ENCODE results near the gene TMEM126B.
"Not testable (repeated sequence)": the region's sequence is repeated elsewhere in the genome, so short reads cannot be mapped to it uniquely, and the experiment has no call there.

The TMEM126B gene

DNA sequence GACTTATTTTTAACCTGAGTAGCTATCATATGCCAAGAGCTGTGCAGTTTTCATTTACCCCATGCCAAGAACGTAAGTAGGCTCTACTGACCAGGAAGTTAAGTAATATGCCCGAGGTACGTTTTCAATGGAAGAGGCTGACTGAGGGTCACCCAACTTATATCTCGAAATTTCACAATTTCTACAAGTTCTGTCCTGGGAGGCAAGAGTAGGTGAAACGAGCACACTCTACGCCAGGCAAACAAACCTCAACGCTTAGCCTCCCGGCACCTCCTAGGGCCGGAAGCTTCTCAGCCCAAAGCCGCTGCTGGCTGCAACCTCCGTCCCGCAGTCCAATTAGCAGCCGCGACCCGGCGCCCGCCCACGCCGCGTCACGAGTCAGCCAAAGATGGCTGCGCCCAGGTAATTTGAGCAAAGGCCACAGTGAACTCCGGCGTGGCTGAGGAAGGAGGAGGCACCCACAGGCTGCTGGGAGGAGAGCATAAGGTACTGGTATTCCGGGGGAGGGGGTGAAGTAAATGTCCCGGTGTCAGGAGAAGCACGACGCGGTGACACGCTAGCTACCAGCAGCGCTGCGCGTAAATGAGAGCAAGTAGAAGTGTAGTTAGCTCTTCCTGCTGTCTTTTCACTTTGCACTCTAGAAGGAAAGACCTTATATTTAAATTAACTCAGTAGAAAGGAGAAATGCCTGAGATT is 19.4 kb downstream of the TMEM126B start, which contains the start of gene TMEM126A:
TMEM126A (plus strand) TSS at position 364 of the 696 bp plus-strand sequence. CDS start 2,289 bp downstream, outside the sequence.
- peak; percentile 38 for DNase-seq (ENCODE audit: low read depth)

- no peak for DNase-seq (ENCODE audit: low read depth)
Measured at GRCh38 chr11:85651118-85651517, 22.7 kb downstream of the TMEM126B start.

DNA sequence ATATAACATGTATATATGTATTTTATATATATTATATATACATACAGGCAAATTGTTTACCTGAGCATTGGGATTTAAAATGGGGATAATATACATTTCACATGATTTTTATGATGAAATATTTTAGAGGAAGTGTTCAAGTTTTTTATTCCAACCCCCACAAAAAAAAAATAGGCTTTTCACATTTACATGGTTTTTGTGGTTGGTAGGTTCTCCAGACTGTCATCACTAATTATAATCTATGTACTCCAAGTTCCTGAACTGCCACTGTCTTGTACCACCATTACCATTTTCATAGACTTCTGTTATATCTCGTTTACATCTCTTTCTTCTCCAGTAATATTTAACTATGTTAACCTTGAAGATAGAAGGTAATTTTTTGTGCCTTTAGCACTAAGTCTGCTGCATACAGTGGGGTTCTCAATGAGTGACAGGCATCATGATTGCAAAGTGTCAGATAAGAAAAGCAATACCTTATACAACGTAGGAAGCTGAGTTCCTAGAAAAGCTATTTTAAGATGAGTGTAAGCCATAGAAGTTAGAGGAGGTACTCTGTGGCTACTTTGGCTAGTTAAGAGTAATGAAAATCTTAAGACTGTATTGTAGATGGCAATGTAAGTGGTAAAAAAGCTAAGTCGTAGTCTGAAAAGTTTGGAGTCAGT is 24.5 kb downstream of the TMEM126B start:
- DNase-seq (ENCODE audit: low read depth): no peak

GRCh38 chr11:85654343-85654742 is 25.9 kb downstream of the TMEM126B start:
- not testable (repeated sequence) for DNase-seq (ENCODE audit: low read depth)

- DNase-seq (ENCODE audit: low read depth): no peak
Measured at GRCh38 chr11:85656777-85657176, 28.4 kb downstream of the TMEM126B start.

DNA sequence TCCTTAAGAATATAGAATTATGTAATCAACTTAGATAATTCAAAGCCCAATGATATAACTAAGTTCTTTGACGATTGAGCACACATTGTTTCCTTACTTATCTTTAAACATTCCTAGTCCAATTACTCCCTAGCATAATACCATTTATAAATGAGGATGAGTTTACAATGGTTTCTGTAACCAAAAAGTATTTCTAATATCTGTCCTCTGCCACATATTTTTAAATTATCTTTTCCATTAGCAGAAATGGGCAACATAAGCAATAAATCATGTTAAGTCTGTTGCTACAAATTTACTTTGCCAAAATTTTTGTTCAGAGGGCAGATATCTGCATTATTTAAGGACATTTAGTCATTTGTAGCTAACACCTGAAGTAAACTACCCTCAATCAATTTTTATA is 29.8 kb downstream of the TMEM126B start:
- DNase-seq (ENCODE audit: low read depth): no peak

DNA sequence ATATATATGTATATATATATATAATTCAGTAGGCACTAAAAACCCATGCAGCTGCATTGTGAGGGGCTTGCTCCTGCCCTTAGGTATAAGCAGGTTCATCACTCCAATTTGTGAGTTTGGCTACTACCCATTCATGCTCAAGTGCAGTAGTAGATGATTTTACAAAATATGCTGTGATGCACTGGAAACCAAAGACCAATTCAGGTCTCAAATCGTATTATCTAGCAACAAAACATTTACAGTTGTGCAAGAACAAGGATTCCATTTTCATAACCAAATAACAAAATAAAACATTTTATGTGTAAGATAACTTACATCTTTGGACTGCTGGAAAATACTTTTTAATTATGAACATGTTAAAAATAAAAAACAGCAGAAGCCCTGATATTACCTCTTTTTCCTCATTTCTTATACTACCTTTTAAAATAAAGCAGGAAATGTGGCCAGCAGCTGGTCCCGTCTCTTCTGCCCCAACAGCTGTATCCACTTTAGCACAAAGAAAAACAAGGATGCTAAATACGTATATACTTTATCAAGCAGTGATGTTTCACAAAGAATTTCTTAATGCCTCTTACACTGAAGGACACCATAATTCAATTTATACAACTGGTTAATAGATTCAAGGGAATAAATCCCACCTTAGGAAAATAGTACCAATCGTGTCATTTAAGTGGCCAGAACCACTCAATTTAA is 33.7 kb downstream of the TMEM126B start:
- no peak for DNase-seq (ENCODE audit: low read depth)

DNA sequence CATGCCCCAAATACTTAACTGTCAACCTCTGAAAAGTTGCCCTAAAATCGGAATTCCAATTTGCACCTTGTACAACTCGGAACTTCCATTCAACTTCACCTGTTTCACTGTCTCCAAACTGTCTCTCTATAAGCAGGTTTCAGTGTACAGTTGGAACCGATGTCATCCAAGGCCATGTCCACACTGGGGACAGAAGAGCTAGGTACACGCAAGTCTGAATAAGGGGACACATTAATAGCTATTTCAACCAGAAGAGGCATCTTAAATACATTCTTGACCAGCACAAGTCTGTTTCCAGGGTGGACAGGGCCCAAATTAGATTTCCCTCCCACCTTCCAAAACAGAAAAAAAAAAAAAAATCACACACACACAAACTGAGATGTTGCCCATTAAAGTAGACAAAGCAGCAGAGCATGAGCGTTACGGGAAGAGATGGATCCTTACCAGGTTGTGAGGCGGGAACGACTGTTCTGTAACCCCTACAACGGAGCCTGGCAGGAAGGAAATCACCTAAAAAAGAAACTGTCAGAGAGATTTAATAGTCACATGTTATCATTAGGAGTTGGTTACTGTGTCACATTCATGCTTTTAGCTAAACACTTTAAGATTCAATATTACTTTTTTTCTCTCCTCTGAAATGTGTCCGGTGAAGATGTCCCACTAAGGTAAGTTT is 34.8 kb downstream of the TMEM126B start:
- no peak for DNase-seq (ENCODE audit: low read depth)

DNA sequence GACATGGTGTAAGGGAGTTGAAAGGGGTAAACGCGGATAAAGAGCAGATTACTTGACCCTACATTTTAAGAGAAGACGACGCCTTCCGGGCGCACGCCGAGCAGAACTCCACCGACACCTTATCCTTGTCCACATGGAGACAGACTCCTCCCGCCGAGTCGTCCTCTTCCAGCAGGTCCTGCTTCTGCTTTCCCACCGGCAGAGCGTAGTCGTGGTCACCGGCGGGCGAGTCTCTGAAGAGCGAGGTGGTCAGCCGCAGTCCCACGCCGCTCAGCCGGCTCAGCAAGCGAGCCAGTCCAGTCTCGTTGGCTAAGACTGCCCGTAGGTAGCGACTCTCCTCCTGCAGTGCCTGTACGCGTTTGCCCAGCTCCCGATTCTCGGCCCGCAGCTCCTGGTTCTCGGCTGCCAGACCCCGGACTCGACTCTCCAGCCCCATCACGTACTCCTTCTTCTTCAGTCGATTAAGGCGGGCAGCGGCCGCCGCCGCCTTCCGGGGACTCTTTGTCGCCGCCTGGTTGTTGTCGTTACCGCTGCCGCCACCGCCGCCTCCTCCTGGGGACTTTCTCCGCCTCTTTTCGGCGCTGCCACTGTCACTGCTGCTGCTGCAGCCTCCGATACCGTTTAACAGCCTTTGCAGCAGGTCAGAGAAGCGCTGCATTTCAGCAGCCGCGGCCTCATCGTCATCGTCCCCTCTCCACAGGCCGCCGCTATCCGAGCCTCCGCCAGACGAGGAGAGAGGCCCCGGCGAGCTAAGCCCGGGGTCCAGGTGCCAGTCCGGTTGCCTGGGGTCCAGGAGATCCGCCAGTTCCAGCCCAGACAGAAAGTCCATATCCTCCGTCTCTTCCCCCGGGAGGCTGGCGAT is 35.6 kb downstream of the TMEM126B start:
- DNase-seq (ENCODE audit: low read depth): no peak

GRCh38 chr11:85664615-85665481 is 36.5 kb downstream of the TMEM126B start, which contains the start of gene CREBZF:
TSS of gene CREBZF (minus strand) at chr11:85665129. CDS start at chr11:85664875, 254 bp downstream.
- peak; percentile 68 for DNase-seq (ENCODE audit: low read depth)

- no peak for DNase-seq (ENCODE audit: low read depth)
Measured at GRCh38 chr11:85665733-85666132, 37.3 kb downstream of the TMEM126B start.

DNA sequence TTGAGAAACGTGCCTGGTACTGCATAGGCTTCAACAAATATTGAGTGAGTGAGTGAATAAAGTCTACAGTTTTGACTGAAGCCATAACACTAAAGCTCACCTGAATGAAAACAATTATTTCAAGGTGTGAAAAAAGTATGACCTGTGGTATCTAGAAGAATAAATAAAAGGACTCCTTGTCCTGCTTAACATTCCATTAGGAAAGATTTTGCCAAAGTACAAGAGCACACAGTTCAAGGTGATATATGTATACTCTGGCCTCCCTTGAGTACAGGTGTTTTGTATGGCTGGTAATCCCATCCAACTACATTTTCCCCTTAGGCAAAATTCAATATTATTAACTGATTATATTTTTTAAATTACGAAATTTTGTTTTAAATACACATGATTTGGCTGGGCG is 38.3 kb downstream of the TMEM126B start:
- DNase-seq (ENCODE audit: low read depth): no peak

- DNase-seq (ENCODE audit: low read depth): no peak
Measured at GRCh38 chr11:85668157-85668556, 39.8 kb downstream of the TMEM126B start.

DNA sequence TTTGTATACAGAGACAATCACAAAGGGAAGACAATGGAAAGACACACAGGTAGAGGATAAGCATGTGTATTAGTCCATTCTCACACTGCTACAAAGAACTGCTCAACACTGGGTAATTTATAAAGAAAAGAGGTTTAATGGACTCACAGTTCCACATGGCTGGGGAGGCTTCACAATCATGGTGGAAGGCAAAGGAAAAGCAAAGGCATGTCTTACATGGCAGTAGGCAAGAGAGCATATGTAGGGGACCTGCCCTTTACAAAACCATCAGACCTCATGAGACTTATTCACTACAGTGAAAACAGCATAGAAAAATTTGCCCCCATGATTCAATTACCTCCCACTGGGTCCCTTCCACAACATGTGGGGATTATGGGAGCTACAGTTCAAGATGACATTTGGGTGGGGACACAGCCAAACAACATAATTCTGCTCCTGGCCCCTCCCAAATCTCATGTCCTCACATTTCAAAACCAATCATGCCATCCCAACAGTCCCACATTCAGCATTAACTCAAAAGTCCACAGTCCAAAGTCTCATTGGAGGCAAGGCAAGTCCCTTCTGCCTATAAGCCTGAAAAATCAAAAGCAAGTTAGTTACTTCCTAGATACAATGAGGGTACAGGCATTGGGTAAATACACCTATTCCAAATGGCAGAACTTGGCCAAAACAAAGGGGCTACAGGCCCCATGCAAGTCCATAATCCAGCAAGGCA is 42.7 kb downstream of the TMEM126B start:
- not testable (repeated sequence) for DNase-seq (ENCODE audit: low read depth)

DNA sequence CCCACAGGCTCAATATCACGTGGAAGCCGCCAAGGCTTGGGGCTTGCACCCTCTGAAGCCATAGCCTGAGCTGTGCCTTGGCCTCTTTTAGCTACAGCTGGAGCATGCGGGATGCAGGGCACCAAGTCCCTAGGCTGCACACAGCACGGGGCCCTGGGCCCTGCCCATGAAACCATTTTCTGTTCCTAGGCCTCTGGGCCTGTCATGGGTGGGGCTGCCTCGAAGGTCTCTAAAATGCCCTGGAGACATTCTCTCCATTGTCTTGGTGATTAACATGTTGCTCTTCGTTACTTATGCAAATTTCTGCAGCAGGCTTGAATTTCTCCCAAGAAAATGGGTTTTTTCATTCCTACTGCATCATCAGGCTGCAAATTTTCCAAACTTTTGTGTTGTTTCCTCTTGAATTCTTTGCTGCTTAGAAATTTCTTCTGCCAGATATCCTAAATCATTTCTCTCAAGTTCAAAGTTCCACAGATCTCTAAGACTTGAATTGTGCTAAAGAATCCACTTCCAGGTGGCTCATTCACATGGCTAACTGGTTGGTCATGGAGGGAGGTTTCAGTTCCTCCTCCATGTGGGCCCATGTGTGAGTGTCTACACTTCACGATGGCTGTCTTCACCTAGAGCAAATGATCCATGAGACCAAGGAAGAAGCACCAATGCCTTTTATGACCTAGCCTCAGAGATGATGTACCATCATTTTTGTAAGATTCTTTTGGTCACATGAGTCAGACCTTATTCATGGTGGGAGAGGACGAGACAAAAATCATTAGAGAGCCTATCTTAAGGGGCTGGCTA is 43.9 kb downstream of the TMEM126B start:
- no peak for DNase-seq (ENCODE audit: low read depth)

- DNase-seq (ENCODE audit: low read depth): no peak
Measured at GRCh38 chr11:85673393-85673792, 45.0 kb downstream of the TMEM126B start.

DNA sequence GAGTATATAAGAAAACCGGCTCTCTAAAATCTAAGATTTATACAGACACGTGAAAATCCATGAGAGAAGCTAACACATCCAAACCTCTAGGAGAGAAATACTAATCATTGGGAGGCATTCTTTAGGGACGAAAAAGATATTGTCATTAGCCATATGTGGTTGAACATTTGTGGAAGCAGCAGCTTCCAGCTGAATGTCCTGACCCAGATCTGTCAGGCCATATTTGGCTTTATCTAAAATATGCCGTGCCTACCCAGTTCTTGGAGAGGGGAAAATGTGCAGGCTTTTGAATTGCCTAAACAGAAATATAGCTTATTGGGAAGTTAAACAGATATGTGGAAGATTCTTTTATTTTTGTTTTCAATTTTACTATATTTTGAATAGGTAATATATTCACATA is 51.2 kb downstream of the TMEM126B start:
- no peak for DNase-seq (ENCODE audit: low read depth)

GRCh38 chr11:85680897-85681296 is 52.5 kb downstream of the TMEM126B start:
- no peak for DNase-seq (ENCODE audit: low read depth)
